GM23338 (cell line): ENCODE measurements around the gene PGLYRP2. TPM values are rescaled to one million over a fixed set of nuclear protein-coding genes. Genes with fewer than 3 reads are reported as not detected.

Experiments
- ATAC-seq: fragments of 200-7000 bp; cut with Tn5 transposase; 3 replicates; pipeline ENCODE4 v1.9.1; 2020
- DNase-seq: peaks from one replicate; pipeline ENCODE4 v3.0.0-alpha.2; 2015; ENCODE audit warnings: low spot score
- H2AFZ ChIP-seq: fragments of 200-600 bp; sonication (generic); 2 replicates; pipeline ENCODE4 v1.8.0; 2016; ENCODE audit warnings: antibody characterized with exemption, mild to moderate bottlenecking, moderate library complexity
- H3F3A ChIP-seq: fragments of 200-600 bp; sonication (generic); replicated peaks from 2 replicates; pipeline ENCODE4 v1.8.0; 2017; ENCODE audit warnings: antibody characterized with exemption, mixed run types, low read depth
- H3K27ac ChIP-seq: fragments of 200-600 bp; sonication (generic); 2 replicates; pipeline ENCODE4 v1.6.1; 2016; ENCODE audit warnings: low read depth
- H3K27me3 ChIP-seq: fragments of 200-600 bp; sonication (generic); 2 replicates; pipeline ENCODE4 v1.8.0; 2016; ENCODE audit warnings: mild to moderate bottlenecking, mixed run types, moderate library complexity; ENCODE audit not compliant: insufficient read depth
- H3K36me3 ChIP-seq: fragments of 200-600 bp; sonication (generic); 2 replicates; pipeline ENCODE4 v1.8.0; 2016; ENCODE audit warnings: mild to moderate bottlenecking; ENCODE audit not compliant: insufficient read depth
- H3K4me1 ChIP-seq: fragments of 200-600 bp; sonication (generic); 2 replicates; pipeline ENCODE4 v1.8.0; 2016; ENCODE audit warnings: mild to moderate bottlenecking, moderate library complexity; ENCODE audit not compliant: insufficient read depth
- H3K4me2 ChIP-seq: fragments of 200-600 bp; sonication (generic); 2 replicates; pipeline ENCODE4 v1.7.1; 2017; ENCODE audit warnings: mixed run types
- H3K4me3 ChIP-seq: fragments of 200-600 bp; sonication (generic); 2 replicates; pipeline ENCODE4 v1.6.1; 2016; ENCODE audit warnings: mixed run types
- H3K79me2 ChIP-seq: fragments of 200-600 bp; sonication (generic); replicated peaks from 2 replicates; pipeline ENCODE4 v1.8.0; 2017; ENCODE audit warnings: mild to moderate bottlenecking; ENCODE audit not compliant: insufficient read depth
- H3K9me2 ChIP-seq: fragments of 200-600 bp; sonication (generic); 2 replicates; pipeline ENCODE4 v1.8.0; 2017; ENCODE audit not compliant: insufficient read depth
- H4K20me1 ChIP-seq: fragments of 200-600 bp; sonication (generic); replicated peaks from 2 replicates; pipeline ENCODE4 v1.8.0; 2017; ENCODE audit warnings: mild to moderate bottlenecking; ENCODE audit not compliant: insufficient read depth
- H3K27ac Mint-ChIP-seq: 2 replicates; pipeline ENCODE4 v1.8.0; 2020; ENCODE audit warnings: inconsistent platforms, mild to moderate bottlenecking, moderate library complexity, mixed read lengths
- H3K27me3 Mint-ChIP-seq: 3 replicates; pipeline ENCODE4 v1.8.0; 2022; ENCODE audit warnings: low read depth, mild to moderate bottlenecking, moderate library complexity, mixed read lengths, inconsistent platforms; ENCODE audit not compliant: insufficient read depth, poor library complexity
- H3K36me3 Mint-ChIP-seq: 3 replicates; pipeline ENCODE4 v1.8.0; 2021; ENCODE audit warnings: low read depth, mild to moderate bottlenecking, inconsistent platforms, moderate library complexity, mixed read lengths
- H3K4me1 Mint-ChIP-seq: 3 replicates; pipeline ENCODE4 v1.8.0; 2020; ENCODE audit warnings: mild to moderate bottlenecking, inconsistent platforms, mixed read lengths
- H3K4me3 Mint-ChIP-seq: 3 replicates; pipeline ENCODE4 v1.8.0; 2021; ENCODE audit warnings: moderate library complexity, mild to moderate bottlenecking, inconsistent platforms, mixed read lengths
- H3K9me3 Mint-ChIP-seq: 3 replicates; pipeline ENCODE4 v1.8.0; 2020; ENCODE audit warnings: moderate library complexity, mild to moderate bottlenecking, inconsistent platforms, mixed read lengths
- CTCF ChIP-seq, 2 experiments: fragments of 200-600 bp in 1 of 2; sonication (generic) in 1 of 2; conservative IDR thresholded peaks; 2 replicates each; pipeline versions ENCODE4 v1.5.1 to v1.6.1; 2016 to 2017; ENCODE audit warnings: antibody characterized with exemption in 2 of 2, low read depth in 2 of 2, mild to moderate bottlenecking in 2 of 2, moderate library complexity in 1 of 2
- EZH2 ChIP-seq: fragments of 200-600 bp; sonication (generic); IDR thresholded peaks from one replicate; pipeline ENCODE4 v1.8.0; 2017; ENCODE audit warnings: antibody characterized with exemption, mild to moderate bottlenecking, low read depth; ENCODE audit not compliant: unreplicated experiment
- EZH2phosphoT487 ChIP-seq: fragments of 200-600 bp; sonication (generic); IDR thresholded peaks from one replicate; pipeline ENCODE4 v1.8.1; 2018; ENCODE audit warnings: antibody characterized with exemption; ENCODE audit not compliant: unreplicated experiment
- JUNB ChIP-seq: IDR thresholded peaks from one replicate; pipeline ENCODE4 v1.6.1; 2016; ENCODE audit warnings: antibody characterized with exemption; ENCODE audit not compliant: unreplicated experiment
- NANOG ChIP-seq: IDR thresholded peaks from 2 replicates; pipeline ENCODE4 v1.6.1; 2016; ENCODE audit warnings: antibody characterized with exemption, borderline replicate concordance
- POLR2AphosphoS5 ChIP-seq: IDR thresholded peaks from 2 replicates; pipeline ENCODE4 v1.6.1; 2016; ENCODE audit warnings: antibody characterized with exemption, low read depth
- ZNF462 ChIP-seq: fragments of 250-450 bp; sonication (Bioruptor Pico); IDR thresholded peaks from 2 replicates; pipeline ENCODE4 v1.5.0; 2020; ENCODE audit warnings: mild to moderate bottlenecking, moderate library complexity
- polyA plus RNA-seq: library from polyadenylated mRNA; unstranded; fragments of >200 nt; fragmentation: Nextera tagmentation; extraction: Ambion mirVana; gene quantifications from 2 replicates; pipeline ENCODE4 v1.2.1, GENCODE V29; 2016
- total RNA-seq: library from RNA; depleted of rRNA; stranded (reverse); fragments of >200 nt; shearing (Covaris generic); gene quantifications from 2 replicates; pipeline ENCODE4 v1.2.3, GENCODE V29; 2014

The PGLYRP2 gene
- total and polyA plus RNA-seq, 2 experiments from 2014 or later: not detected

GRCh38 chr19:15421136-15421695, 58.1 kb downstream of the PGLYRP2 start (continued):
- TF ChIP-seq ZNF462 (CRISPR knock-in tag) (no peak), NANOG (no peak), EZH2 (no peak), CTCF (conservative IDR thresholded peaks at IDR 0.05; ENCODE audit: low read depth in 2 of 2) (no peak), JUNB (no peak)

- ATAC-seq: no peak
- Histone ChIP-seq H2AFZ (no peak overlapping the region), H3K27me3 (no peaks in the 10 kb centered on the region), H3K79me2 (peaks cover 40% of the 10 kb centered on the region), H3K4me2 (peak overlapping the region; percentile 42; the same call in 1 of the 2 replicates), H3K4me3 (peak overlapping the region; percentile 22; the same call in 1 of the 2 replicates), H3F3A (peaks cover 23% of the 10 kb centered on the region), H4K20me1 (peaks cover 34% of the 10 kb centered on the region), H3K9me2 (no peaks in the 10 kb centered on the region), H3K36me3 (peaks cover 10% of the 10 kb centered on the region; the same call in 1 of the 2 replicates), H3K4me1 (peaks cover 9% of the 10 kb centered on the region; the same call in 1 of the 2 replicates), H3K27ac (no peak overlapping the region)
- Mint-ChIP-seq H3K27ac (no peak overlapping the region), H3K4me1 (peaks cover 10% of the 10 kb centered on the region), H3K27me3 (peaks cover 11% of the 10 kb centered on the region), H3K36me3 (peaks cover 48% of the 10 kb centered on the region), H3K4me3 (peak overlapping the region; percentile 95), H3K9me3 (no peaks in the 10 kb centered on the region; the same call in 1 of the 3 replicates)
- DNase-seq: no peak
- no peak for TF ChIP-seq EZH2phosphoT487
- TF ChIP-seq POLR2AphosphoS5: no peak
Measured at GRCh38 chr19:15419413-15420025, 59.8 kb downstream of the PGLYRP2 start.
